HEK293 (cell line): ENCODE data around the gene CTRB1.

Experiments used
- KLF9 ChIP-seq: fragments of 450-650 bp; formaldehyde crosslinking; IDR thresholded peaks from 2 replicates; pipeline ENCODE4 v1.5.1; 2016; ENCODE audit warnings: missing biosample characterization, missing genetic modification characterization, low read depth
- ZNF514 ChIP-seq: fragments of 450-650 bp; formaldehyde crosslinking; IDR thresholded peaks from 2 replicates; pipeline ENCODE4 v1.5.1; 2016; ENCODE audit warnings: missing biosample characterization, missing genetic modification characterization
- ZNF585B ChIP-seq: fragments of 450-650 bp; formaldehyde crosslinking; IDR thresholded peaks from 2 replicates; pipeline ENCODE4 v1.5.1; 2016; ENCODE audit warnings: missing biosample characterization, missing genetic modification characterization
- ZNF664 ChIP-seq: fragments of 450-650 bp; formaldehyde crosslinking; IDR thresholded peaks from 2 replicates; pipeline ENCODE4 v1.5.1; 2016; ENCODE audit warnings: missing biosample characterization, missing genetic modification characterization
- TF ChIP-seq, protein P1 (sequence below): fragments of 450-650 bp; formaldehyde crosslinking; IDR thresholded peaks from 2 replicates; pipeline ENCODE4 v1.5.1; 2016; ENCODE audit warnings: missing biosample characterization, missing genetic modification characterization
- TF ChIP-seq, protein P2 (sequence below): fragments of 450-650 bp; formaldehyde crosslinking; IDR thresholded peaks from 2 replicates; pipeline ENCODE4 v1.5.1; 2016; ENCODE audit warnings: missing biosample characterization, missing genetic modification characterization

- TF ChIP-seq ZNF585B (tag by site-specific recombination) (no peak), KLF9 (tag by site-specific recombination) (no peak), ZNF664 (tag by site-specific recombination) (no peak), ZNF514 (tag by site-specific recombination) (no peak)
- TF ChIP-seq, protein P1, sequence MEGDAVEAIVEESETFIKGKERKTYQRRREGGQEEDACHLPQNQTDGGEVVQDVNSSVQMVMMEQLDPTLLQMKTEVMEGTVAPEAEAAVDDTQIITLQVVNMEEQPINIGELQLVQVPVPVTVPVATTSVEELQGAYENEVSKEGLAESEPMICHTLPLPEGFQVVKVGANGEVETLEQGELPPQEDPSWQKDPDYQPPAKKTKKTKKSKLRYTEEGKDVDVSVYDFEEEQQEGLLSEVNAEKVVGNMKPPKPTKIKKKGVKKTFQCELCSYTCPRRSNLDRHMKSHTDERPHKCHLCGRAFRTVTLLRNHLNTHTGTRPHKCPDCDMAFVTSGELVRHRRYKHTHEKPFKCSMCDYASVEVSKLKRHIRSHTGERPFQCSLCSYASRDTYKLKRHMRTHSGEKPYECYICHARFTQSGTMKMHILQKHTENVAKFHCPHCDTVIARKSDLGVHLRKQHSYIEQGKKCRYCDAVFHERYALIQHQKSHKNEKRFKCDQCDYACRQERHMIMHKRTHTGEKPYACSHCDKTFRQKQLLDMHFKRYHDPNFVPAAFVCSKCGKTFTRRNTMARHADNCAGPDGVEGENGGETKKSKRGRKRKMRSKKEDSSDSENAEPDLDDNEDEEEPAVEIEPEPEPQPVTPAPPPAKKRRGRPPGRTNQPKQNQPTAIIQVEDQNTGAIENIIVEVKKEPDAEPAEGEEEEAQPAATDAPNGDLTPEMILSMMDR: no peak
- TF ChIP-seq, protein P2, sequence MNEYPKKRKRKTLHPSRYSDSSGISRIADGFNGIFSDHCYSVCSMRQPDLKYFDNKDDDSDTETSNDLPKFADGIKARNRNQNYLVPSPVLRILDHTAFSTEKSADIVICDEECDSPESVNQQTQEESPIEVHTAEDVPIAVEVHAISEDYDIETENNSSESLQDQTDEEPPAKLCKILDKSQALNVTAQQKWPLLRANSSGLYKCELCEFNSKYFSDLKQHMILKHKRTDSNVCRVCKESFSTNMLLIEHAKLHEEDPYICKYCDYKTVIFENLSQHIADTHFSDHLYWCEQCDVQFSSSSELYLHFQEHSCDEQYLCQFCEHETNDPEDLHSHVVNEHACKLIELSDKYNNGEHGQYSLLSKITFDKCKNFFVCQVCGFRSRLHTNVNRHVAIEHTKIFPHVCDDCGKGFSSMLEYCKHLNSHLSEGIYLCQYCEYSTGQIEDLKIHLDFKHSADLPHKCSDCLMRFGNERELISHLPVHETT: no peak
These were observed 29.4 kb downstream of the CTRB1 start for GRCh38 chr16:75248142-75248535.
